Stimulated activated CD4-positive, alpha-beta T cell treated with anti-CD3 and anti-CD28 coated beads, Interleukin-2, amount 100 ng/mL, for 24 hours (primary cell): Measurements from ENCODE around the gene RNF157.
A peak's percentile ranks its signal among the peaks of the same experiment; 100 is the strongest.
"Not testable (repeated sequence)": the region's sequence is repeated elsewhere in the genome, so short reads cannot be mapped to it uniquely, and the experiment has no call there.

Source experiments
- DNase-seq, 2 donors: peaks; one replicate each; pipeline ENCODE4 v3.0.0-alpha.2; 2020

The RNF157 gene

GRCh38 chr17:76232342-76232741 lies 8.0 kb downstream of the RNF157 start:
- DNase-seq: no peak

GRCh38 chr17:76226749-76227148 lies 13.5 kb downstream of the RNF157 start:
- not testable (repeated sequence) for DNase-seq

GRCh38 chr17:76225373-76226086 lies 14.8 kb downstream of the RNF157 start:
- DNase-seq: not testable (repeated sequence)

- DNase-seq: no peak
Observed at GRCh38 chr17:76223802-76224201, 16.5 kb downstream of the RNF157 start.

- DNase-seq: no peak
Observed at GRCh38 chr17:76219670-76220383, 20.5 kb downstream of the RNF157 start.

- no peak for DNase-seq
Observed at GRCh38 chr17:76217081-76217480, 23.2 kb downstream of the RNF157 start.

GRCh38 chr17:76213491-76213890 lies 26.8 kb downstream of the RNF157 start:
- no peak for DNase-seq

GRCh38 chr17:76208120-76208519 lies 32.2 kb downstream of the RNF157 start:
- DNase-seq: no peak

- DNase-seq: no peak
Observed at GRCh38 chr17:76207275-76208059, 32.8 kb downstream of the RNF157 start.

- not testable (repeated sequence) for DNase-seq
Observed at GRCh38 chr17:76205542-76206144, 34.6 kb downstream of the RNF157 start.

GRCh38 chr17:76204277-76204676 lies 36.0 kb downstream of the RNF157 start:
- DNase-seq: no peak

GRCh38 chr17:76200354-76200753 lies 39.9 kb downstream of the RNF157 start:
- DNase-seq: no peak

- DNase-seq: peak; percentile 63 to 64
Observed at GRCh38 chr17:76199469-76199868, 40.8 kb downstream of the RNF157 start.

- no peak for DNase-seq
Observed at GRCh38 chr17:76198702-76199101, 41.6 kb downstream of the RNF157 start.

- DNase-seq: no peak
Observed at GRCh38 chr17:76197911-76198310, 42.4 kb downstream of the RNF157 start.

- no peak for DNase-seq
Observed at GRCh38 chr17:76196675-76197074, 43.6 kb downstream of the RNF157 start.

GRCh38 chr17:76195281-76196096 lies 44.8 kb downstream of the RNF157 start:
- no peak for DNase-seq

- DNase-seq: peak in 1 of 2 donors; percentile 29
Observed at GRCh38 chr17:76193591-76193990, 46.7 kb downstream of the RNF157 start.

GRCh38 chr17:76191896-76192295 lies 48.4 kb downstream of the RNF157 start:
- peak in 1 of 2 donors; percentile 42 for DNase-seq

GRCh38 chr17:76189741-76190140 lies 50.6 kb downstream of the RNF157 start:
- DNase-seq: no peak

- DNase-seq: no peak
Observed at GRCh38 chr17:76189247-76189646, 51.0 kb downstream of the RNF157 start.
